HepG2 (cell line): Measurements from ENCODE around the gene TLX3. TPM values are rescaled to one million over a fixed set of nuclear protein-coding genes. Genes with fewer than 3 reads are reported as not detected.

Experiments used
- ATAC-seq: fragments of 200-7000 bp; cut with Tn5 transposase; 3 replicates; pipeline ENCODE4 v1.9.1; 2020; ENCODE audit warnings: mild to moderate bottlenecking, moderate library complexity
- BruUV-seq: library from RNA; stranded (reverse); fragments of 400-500 nt; replicated peaks from 2 replicates; lab custom pipeline; 2021; lab: Mats Ljungman, UMichigan
- CTCF ChIA-PET: fragments of 300-600 bp; formaldehyde crosslinking; extraction: SDS; loops from one replicate; lab custom pipeline; 2021; ENCODE audit warnings: low total read pairs, inconsistent platforms, low intra/inter-chr PET ratio; lab: Yijun Ruan, JAX
- POLR2A ChIA-PET: fragments of 350-600 bp; sonication (Branson Sonifier 250); formaldehyde crosslinking; loops from one replicate; lab custom pipeline; 2020; ENCODE audit warnings: antibody characterized with exemption, inconsistent platforms; lab: Yijun Ruan, JAX
- DNase-seq: peaks from one replicate; pipeline ENCODE4 v3.0.0-alpha.2; 2015; ENCODE audit warnings: low spot score
- FAIRE-seq: peaks from 3 replicates; lab custom pipeline; 2011; peaks lifted over from hg19 to GRCh38; lab: Jason Lieb, UNC
- H2AFZ ChIP-seq: one replicate; pipeline ENCODE4 v1.6.1; 2011; ENCODE audit warnings: low read length, inconsistent platforms
- H3K27ac ChIP-seq: fragments of 300-600 bp; 3 replicates; pipeline ENCODE4 v1.8.0; 2011; ENCODE audit warnings: mixed run types, mild to moderate bottlenecking, mixed read lengths, low read length, inconsistent platforms; ENCODE audit not compliant: insufficient read depth; ENCODE audit errors: extremely low read length
- H3K27me3 ChIP-seq, 2 experiments: fragments of 200-600 bp in 1 of 2; 2 replicates in 1 of 2; 3 replicates in 1 of 2; pipeline versions ENCODE4 v1.6.0 to v1.8.0; 2011; ENCODE audit warnings: low read length in 2 of 2, mild to moderate bottlenecking in 2 of 2, moderate library complexity in 2 of 2, inconsistent platforms in 1 of 2; ENCODE audit not compliant: insufficient read depth in 2 of 2, control insufficient read depth in 1 of 2
- H3K36me3 ChIP-seq, 2 experiments: fragments of 200-600 bp in 1 of 2; replicated peaks in 1 of 2; 2 replicates in 1 of 2; 3 replicates in 1 of 2; pipeline versions ENCODE4 v1.5.1 to v1.8.0; 2011; ENCODE audit warnings: low read length in 2 of 2, inconsistent platforms in 1 of 2; ENCODE audit not compliant: insufficient read depth in 2 of 2, control insufficient read depth in 1 of 2
- H3K4me1 ChIP-seq: 2 replicates; pipeline ENCODE4 v1.5.1; 2012; ENCODE audit warnings: low read length, inconsistent platforms; ENCODE audit not compliant: insufficient read depth
- H3K4me2 ChIP-seq: 2 replicates; pipeline ENCODE4 v1.6.0; 2011; ENCODE audit warnings: low read depth, low read length, inconsistent platforms
- H3K4me3 ChIP-seq, 3 experiments: fragments of 200-600 bp in 1 of 3; sonication (generic), shearing (Covaris generic) in 1 of 3; replicated peaks in 1 of 3; 2 replicates each; pipeline ENCODE4 v1.5.1; 2011 to 2016; ENCODE audit warnings: low read length in 3 of 3, inconsistent platforms in 2 of 3, low read depth in 2 of 3, mild to moderate bottlenecking in 2 of 3, control low read depth in 1 of 3, mixed read lengths in 1 of 3; ENCODE audit not compliant: insufficient read depth in 1 of 3
- H3K79me2 ChIP-seq: one replicate; pipeline ENCODE4 v1.6.1; 2011; ENCODE audit warnings: low read length, inconsistent platforms; ENCODE audit not compliant: insufficient read depth
- H3K9ac ChIP-seq: 2 replicates; pipeline ENCODE4 v1.6.0; 2011; ENCODE audit warnings: mild to moderate bottlenecking, low read depth, low read length, inconsistent platforms; ENCODE audit not compliant: insufficient read depth
- H3K9me3 ChIP-seq: 2 replicates; pipeline ENCODE4 v1.5.1; 2012; ENCODE audit warnings: mild to moderate bottlenecking, low read length
- H4K20me1 ChIP-seq: 2 replicates; pipeline ENCODE4 v1.6.0; 2011; ENCODE audit warnings: inconsistent platforms, mild to moderate bottlenecking, low read length, moderate library complexity; ENCODE audit not compliant: insufficient read depth
- ATRX ChIP-seq: sonication (generic); formaldehyde crosslinking; IDR thresholded peaks from 2 replicates; pipeline ENCODE4 v1.4.0; 2020; ENCODE audit warnings: missing genetic modification reagents, borderline replicate concordance
- CREB1 ChIP-seq, 2 experiments: fragments of 450-650 bp in 1 of 2; IDR thresholded peaks; 2 replicates each; pipeline ENCODE4 v1.6.1; 2016 to 2017; ENCODE audit warnings: control low read depth in 1 of 2, mild to moderate bottlenecking in 1 of 2, missing compliant biosample characterization in 1 of 2, missing genetic modification characterization in 1 of 2
- GLI4 ChIP-seq: sonication (generic); formaldehyde crosslinking; IDR thresholded peaks from 2 replicates; pipeline ENCODE4 v1.5.1; 2020; ENCODE audit warnings: missing genetic modification reagents, mild to moderate bottlenecking, moderate library complexity, borderline replicate concordance
- MAFF ChIP-seq: IDR thresholded peaks from 2 replicates; pipeline ENCODE4 v1.6.1; 2011; ENCODE audit warnings: low read depth, low read length, improper control_type of control experiment
- MIER2 ChIP-seq: IDR thresholded peaks from 2 replicates; pipeline ENCODE4 v1.6.1; 2016; ENCODE audit warnings: missing biosample characterization, missing genetic modification reagents
- MZF1 ChIP-seq: sonication (generic); formaldehyde crosslinking; IDR thresholded peaks from 2 replicates; pipeline ENCODE4 v1.8.1; 2023; ENCODE audit warnings: mild to moderate bottlenecking, missing genetic modification reagents, borderline replicate concordance
- NCOA1 ChIP-seq: sonication (generic); formaldehyde crosslinking; IDR thresholded peaks from 2 replicates; pipeline ENCODE4 v1.9.0; 2021; ENCODE audit warnings: missing genetic modification reagents
- NKX3-1 ChIP-seq: sonication (generic); formaldehyde crosslinking; IDR thresholded peaks from 2 replicates; pipeline ENCODE4 v1.5.0; 2020; ENCODE audit warnings: missing genetic modification reagents
- U2AF1 ChIP-seq: fragments of 200-400 bp; formaldehyde crosslinking; optimal IDR thresholded peaks from 2 replicates; pipeline ENCODE3; 2017; ENCODE audit warnings: mild to moderate bottlenecking, low read depth, low read length
- XRCC5 ChIP-seq: fragments of 200-400 bp; formaldehyde crosslinking; optimal IDR thresholded peaks from 2 replicates; pipeline ENCODE3; 2017; ENCODE audit warnings: mild to moderate bottlenecking, low read length
- ZMYM2 ChIP-seq: sonication (generic); formaldehyde crosslinking; IDR thresholded peaks from 2 replicates; pipeline ENCODE4 v1.8.0; 2022; ENCODE audit warnings: mild to moderate bottlenecking, missing genetic modification reagents
- ZNF768 ChIP-seq: sonication (generic); formaldehyde crosslinking; IDR thresholded peaks from 2 replicates; pipeline ENCODE4 v1.4.0; 2020; ENCODE audit warnings: missing genetic modification reagents
- WGBS: methylation state at CpG from one replicate; pipeline ENCODE4 v1.1.6; 2017; ENCODE audit warnings: low lambda C conversion rate; 5-methylcytosine and 5-hydroxymethylcytosine counted together
- in situ Hi-C: cut with HindIII; loops from 2 replicates; pipeline ENCODE4 v1.10.0; 2017; ENCODE audit warnings: low pct_unique_long_range_greater_than_20kb; ENCODE audit not compliant: extremely low pct_ligation_motif_present
- intact Hi-C: fragments of 100-400 bp; cut with micrococcal nuclease; formaldehyde crosslinking; loops from one replicate; pipeline ENCODE4 v1.10.0; 2022; ENCODE audit not compliant: unreplicated experiment
- polyA plus RNA-seq, 8 experiments: library from polyadenylated mRNA; depleted of rRNA in 3 of 8; stranded (reverse) in 7 of 8; unstranded in 1 of 8; fragments of >200 nt; fragmentation: Illumina TruSeq in 4 of 8; extraction: Trizol in 4 of 8; gene quantifications; 2 replicates each; pipeline versions ENCODE4 v1.2.1 to v1.2.3, GENCODE V29; 2011 to 2016; ENCODE audit warnings: low read depth in 4 of 8, missing spikeins in 1 of 8, mixed read lengths in 1 of 8; ENCODE audit not compliant: insufficient read depth in 1 of 8
- total RNA-seq, 5 experiments: library from RNA; depleted of rRNA; stranded (reverse); fragments of >200 nt; fragmentation: Illumina TruSeq; extraction: Trizol; gene quantifications; 2 replicates each; pipeline ENCODE4 v1.2.3, GENCODE V29; 2016; ENCODE audit warnings: low read depth in 1 of 5
- TF ChIP-seq, protein P1 (sequence below): sonication (generic); formaldehyde crosslinking; IDR thresholded peaks from 2 replicates; pipeline ENCODE4 v1.5.1; 2020; ENCODE audit warnings: missing genetic modification reagents, mild to moderate bottlenecking, borderline replicate concordance

TLX3 gene
- total and polyA plus RNA-seq, 2 of the 13 experiments (the other 11 are each of a cell fraction or from before 2014, with no cell fraction given): not detected

DNA sequence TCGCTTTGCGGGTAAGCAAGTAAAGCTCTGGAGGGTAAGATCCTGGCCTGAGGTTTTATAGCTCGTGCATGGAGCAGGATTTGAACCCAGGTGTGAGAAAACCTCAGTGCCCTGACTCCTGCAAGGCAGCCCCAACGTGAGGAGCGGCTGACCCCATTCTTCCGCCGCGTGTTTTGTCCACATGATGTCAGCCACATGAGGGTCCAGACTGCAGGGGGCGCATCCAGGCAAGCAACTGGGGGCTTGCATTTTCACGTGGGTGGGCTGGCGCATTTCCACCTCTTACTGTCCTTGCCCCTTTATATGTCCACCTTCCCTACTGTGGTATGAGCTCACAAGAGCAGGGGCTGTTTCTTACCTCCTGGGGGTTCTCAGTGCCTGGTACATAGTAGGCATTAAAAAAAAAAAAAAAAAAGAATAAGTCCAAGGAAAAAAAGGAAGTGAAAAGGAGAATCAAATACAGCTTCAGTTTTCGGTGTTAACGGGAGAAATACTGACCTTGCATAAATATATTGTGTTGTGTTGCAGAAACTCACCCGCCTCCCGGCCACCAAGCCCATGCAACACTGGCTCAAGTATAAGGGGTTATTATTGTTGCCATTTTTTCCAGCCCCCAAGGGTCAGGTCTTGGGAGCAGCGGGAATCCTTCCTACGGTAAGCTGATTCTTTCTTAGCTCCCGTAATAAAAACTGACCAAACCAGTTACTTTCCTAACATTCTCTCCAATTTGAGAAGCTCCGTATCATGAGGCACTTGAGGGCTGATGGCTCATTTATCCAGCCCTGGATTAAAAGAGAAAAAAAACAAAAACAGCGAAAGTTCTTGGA lies 15.0 kb downstream of the TLX3 start:
- no peaks in the 10 kb centered on the region for H3K9me3 ChIP-seq
- no peak for DNase-seq
- intact Hi-C loops (no loop called here), in situ Hi-C loops (no loop called here)
- no peak for FAIRE-seq
- H3K27me3 ChIP-seq: peaks cover 0 to 29% of the 10 kb centered on the region in 2 experiments; a peak in 2 of 5 replicates
- WGBS: 38% methylated on average over 20 of the region's 20 CpGs
- H3K79me2 ChIP-seq: no peaks in the 10 kb centered on the region
- H3K4me2 ChIP-seq: no peak overlapping the region
- H4K20me1 ChIP-seq: no peaks in the 10 kb centered on the region
- BruUV-seq: no TSS peak
- no peak for TF ChIP-seq XRCC5
- TF ChIP-seq MAFF: 0 out of 2 replicates have a peak, but pooled peaks have one; percentile 6
- TF ChIP-seq, protein P1, sequence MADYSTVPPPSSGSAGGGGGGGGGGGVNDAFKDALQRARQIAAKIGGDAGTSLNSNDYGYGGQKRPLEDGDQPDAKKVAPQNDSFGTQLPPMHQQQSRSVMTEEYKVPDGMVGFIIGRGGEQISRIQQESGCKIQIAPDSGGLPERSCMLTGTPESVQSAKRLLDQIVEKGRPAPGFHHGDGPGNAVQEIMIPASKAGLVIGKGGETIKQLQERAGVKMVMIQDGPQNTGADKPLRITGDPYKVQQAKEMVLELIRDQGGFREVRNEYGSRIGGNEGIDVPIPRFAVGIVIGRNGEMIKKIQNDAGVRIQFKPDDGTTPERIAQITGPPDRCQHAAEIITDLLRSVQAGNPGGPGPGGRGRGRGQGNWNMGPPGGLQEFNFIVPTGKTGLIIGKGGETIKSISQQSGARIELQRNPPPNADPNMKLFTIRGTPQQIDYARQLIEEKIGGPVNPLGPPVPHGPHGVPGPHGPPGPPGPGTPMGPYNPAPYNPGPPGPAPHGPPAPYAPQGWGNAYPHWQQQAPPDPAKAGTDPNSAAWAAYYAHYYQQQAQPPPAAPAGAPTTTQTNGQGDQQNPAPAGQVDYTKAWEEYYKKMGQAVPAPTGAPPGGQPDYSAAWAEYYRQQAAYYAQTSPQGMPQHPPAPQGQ (CRISPR knock-in tag): no peak
- TF ChIP-seq ZMYM2 (CRISPR knock-in tag): no peak
- H3K9ac ChIP-seq: no peak overlapping the region
- no peak overlapping the region for H3K27ac ChIP-seq
- H3K36me3 ChIP-seq: no peaks in the 10 kb centered on the region
- H3K4me3 ChIP-seq: no peak overlapping the region
- no peak for ATAC-seq
- CTCF ChIA-PET: no interaction called here
- no peaks in the 10 kb centered on the region for H3K4me1 ChIP-seq
- POLR2A ChIA-PET: no interaction called here
- no peak overlapping the region for H2AFZ ChIP-seq

DNA sequence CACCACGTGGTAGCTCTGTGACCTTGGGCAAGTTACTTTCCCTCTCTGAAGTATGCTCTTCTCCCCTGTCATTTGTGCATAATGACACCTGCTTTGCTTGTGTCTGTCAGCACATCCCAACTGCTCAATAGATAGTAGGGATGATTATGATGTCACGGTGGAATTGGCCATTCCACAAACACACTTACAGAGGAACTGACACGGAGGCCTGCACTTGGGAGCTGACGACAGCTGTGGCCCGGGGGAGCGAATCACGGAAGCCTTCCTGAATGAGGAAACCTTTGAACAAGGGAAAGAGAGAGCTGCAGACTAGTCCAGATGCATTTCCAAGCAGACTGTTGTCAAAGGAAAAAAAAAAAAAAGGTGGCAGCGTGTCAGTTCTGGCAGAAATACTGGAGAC lies 21.0 kb downstream of the TLX3 start:
- no peak overlapping the region for H3K4me3 ChIP-seq
- no peaks in the 10 kb centered on the region for H3K9me3 ChIP-seq
- intact Hi-C loops (no loop called here), in situ Hi-C loops (no loop called here)
- no peak overlapping the region for H3K4me2 ChIP-seq
- ChIA-PET CTCF (no interaction called here), POLR2A (no interaction called here)
- ATAC-seq: no peak
- peaks cover 2 to 12% of the 10 kb centered on the region in 2 experiments; a peak in 4 of 5 replicates for H3K27me3 ChIP-seq
- H2AFZ ChIP-seq: no peak overlapping the region
- no peak for DNase-seq
- H3K36me3 ChIP-seq: no peaks in the 10 kb centered on the region
- no TSS peak for BruUV-seq
- no peak for FAIRE-seq
- WGBS: 28% methylated on average over 7 of the region's 8 CpGs
- H3K27ac ChIP-seq: no peak overlapping the region
- H3K4me1 ChIP-seq: no peaks in the 10 kb centered on the region
- TF ChIP-seq NKX3-1 (CRISPR knock-in tag) (no peak), MZF1 (CRISPR knock-in tag) (no peak), CREB1 (IDR thresholded peaks at IDR 0.05) (0 out of 2 replicates have a peak, but pooled peaks have one; percentile 24), CREB1 (CRISPR knock-in tag; IDR thresholded peaks at IDR 0.05) (no peak), MIER2 (CRISPR knock-in tag) (no peak), NCOA1 (CRISPR knock-in tag) (no peak), ATRX (CRISPR knock-in tag) (no peak), ZNF768 (CRISPR knock-in tag) (peak; percentile 31; the same call in 1 of the 2 replicates), U2AF1 (no peak), GLI4 (CRISPR knock-in tag) (no peak)
- H4K20me1 ChIP-seq: no peaks in the 10 kb centered on the region
- no peaks in the 10 kb centered on the region for H3K79me2 ChIP-seq
- H3K9ac ChIP-seq: no peak overlapping the region
